Brain microvascular endothelial cell (primary cell): Measurements from ENCODE around the gene PLA2G6.

Source experiments
- DNase-seq: peaks from one replicate; pipeline ENCODE4 v3.0.0-alpha.2; 2020
- H3K27ac ChIP-seq: fragments of 250-450 bp; sonication (Bioruptor Pico); 2 replicates; pipeline ENCODE4 v1.5.1; 2020; ENCODE audit warnings: mild to moderate bottlenecking, moderate library complexity
- H3K27me3 ChIP-seq: fragments of 250-450 bp; sonication (Bioruptor Pico); replicated peaks from 2 replicates; pipeline ENCODE4 v1.5.1; 2020; ENCODE audit warnings: mild to moderate bottlenecking
- H3K36me3 ChIP-seq: fragments of 250-450 bp; sonication (Bioruptor Pico); replicated peaks from 2 replicates; pipeline ENCODE4 v1.5.1; 2020; ENCODE audit warnings: mild to moderate bottlenecking
- H3K4me3 ChIP-seq: 2 replicates; pipeline ENCODE4 v1.5.1; 2011; ENCODE audit warnings: low read depth, mild to moderate bottlenecking, control low read depth, low read length, moderate library complexity
- CTCF ChIP-seq: IDR thresholded peaks from 2 replicates; pipeline ENCODE4 v1.5.1; 2011; ENCODE audit warnings: low read depth, mild to moderate bottlenecking, moderate library complexity, low read length, control low read depth, inconsistent platforms; ENCODE audit errors: missing control alignments
- in situ Hi-C: cut with HindIII; loops from 2 replicates; pipeline ENCODE4 v1.10.0; 2017; ENCODE audit warnings: low sequenced_read_pairs, low pct_ligation_motif_present

PLA2G6 gene

GRCh38 chr22:38191055-38191454 is 9.4 kb upstream of the PLA2G6 start:
- H3K27me3 ChIP-seq = no peaks in the 10 kb centered on the region
- in situ Hi-C loops = no loop called here
- H3K4me3 ChIP-seq = no peak overlapping the region
- no peak overlapping the region for H3K27ac ChIP-seq
- no peaks in the 10 kb centered on the region for H3K36me3 ChIP-seq
- no peak for TF ChIP-seq CTCF
- no peak for DNase-seq

GRCh38 chr22:38190581-38190980 is 9.0 kb upstream of the PLA2G6 start:
- in situ Hi-C loops = no loop called here

DNA sequence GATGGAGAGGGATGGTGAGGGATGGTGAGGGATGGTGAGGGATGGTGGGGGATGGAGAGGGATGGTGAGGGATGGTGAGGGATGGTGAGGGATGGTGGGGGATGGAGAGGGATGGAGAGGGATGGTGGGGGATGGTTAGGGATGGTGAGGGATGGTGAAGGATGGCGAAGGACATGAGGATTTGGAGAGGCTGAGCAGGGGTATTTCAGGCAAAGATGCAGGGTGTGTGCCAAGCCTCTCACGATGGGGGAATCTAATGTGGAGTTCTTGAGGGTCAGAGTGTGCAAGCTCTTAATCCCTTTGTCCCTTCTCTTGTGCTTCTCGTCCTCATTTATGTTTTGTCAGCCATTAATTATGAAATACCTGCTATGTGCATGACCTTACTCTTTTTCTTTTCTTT is 7.5 kb upstream of the PLA2G6 start:
- no peak overlapping the region for H3K27ac ChIP-seq
- no peak for TF ChIP-seq CTCF
- no peak overlapping the region for H3K4me3 ChIP-seq
- DNase-seq = no peak
- no peaks in the 10 kb centered on the region for H3K36me3 ChIP-seq
- in situ Hi-C loops = no loop called here
- H3K27me3 ChIP-seq = no peaks in the 10 kb centered on the region

More at GRCh38 chr22:38190581-38190980, 9.0 kb upstream of the PLA2G6 start:
- no peak for TF ChIP-seq CTCF
- Histone ChIP-seq H3K4me3 (no peak overlapping the region), H3K36me3 (no peaks in the 10 kb centered on the region), H3K27ac (no peak overlapping the region), H3K27me3 (no peaks in the 10 kb centered on the region)
- no peak for DNase-seq

DNA sequence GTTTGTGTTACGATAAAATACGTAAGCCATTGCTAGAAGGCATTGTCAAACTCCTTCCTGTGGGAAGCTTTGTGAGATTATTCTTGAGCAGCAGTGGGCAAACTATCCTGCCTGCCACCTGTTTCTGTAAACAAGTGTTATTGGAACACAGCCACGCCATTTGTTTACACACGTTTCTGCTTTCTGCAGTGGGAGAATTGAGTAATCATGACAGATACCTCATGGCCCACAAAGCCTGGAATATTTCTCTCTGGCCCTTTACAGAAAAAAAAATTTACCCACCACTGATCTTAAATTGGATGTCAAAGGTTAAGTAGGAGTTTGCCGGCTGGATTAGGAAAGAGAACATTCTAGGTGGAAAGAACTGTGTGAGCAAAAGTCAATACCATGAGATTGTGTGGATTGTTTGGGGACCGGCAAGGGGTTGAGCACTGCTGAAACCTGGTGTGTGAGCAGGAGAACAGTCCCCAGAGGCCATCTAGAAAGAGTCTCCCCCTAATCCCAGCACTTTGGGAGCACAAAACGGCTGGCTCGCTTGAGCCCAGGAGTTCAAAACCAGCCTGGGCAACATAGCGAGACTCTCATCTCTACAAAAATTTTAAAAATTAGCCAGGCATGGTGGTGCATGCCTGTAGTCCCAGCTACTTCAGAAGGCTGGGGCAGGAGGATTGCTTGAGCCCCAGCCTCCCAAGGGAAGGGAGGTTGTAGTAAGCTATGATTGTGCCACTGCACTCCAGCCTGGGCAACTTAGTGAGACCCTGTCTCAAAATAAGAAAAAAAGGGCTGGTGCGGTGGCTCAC is 6.0 kb upstream of the PLA2G6 start:
- no peaks in the 10 kb centered on the region for H3K36me3 ChIP-seq
- H3K27ac ChIP-seq = no peak overlapping the region
- in situ Hi-C loops = no loop called here
- no peak overlapping the region for H3K4me3 ChIP-seq
- DNase-seq = no peak
- H3K27me3 ChIP-seq = no peaks in the 10 kb centered on the region
- TF ChIP-seq CTCF = no peak

- Histone ChIP-seq H3K27ac (no peak overlapping the region), H3K4me3 (no peak overlapping the region), H3K27me3 (no peaks in the 10 kb centered on the region), H3K36me3 (no peaks in the 10 kb centered on the region)
- no peak for TF ChIP-seq CTCF
- in situ Hi-C loops = no loop called here
- no peak for DNase-seq
These were observed 4.8 kb upstream of the PLA2G6 start for GRCh38 chr22:38186429-38186828.

DNA sequence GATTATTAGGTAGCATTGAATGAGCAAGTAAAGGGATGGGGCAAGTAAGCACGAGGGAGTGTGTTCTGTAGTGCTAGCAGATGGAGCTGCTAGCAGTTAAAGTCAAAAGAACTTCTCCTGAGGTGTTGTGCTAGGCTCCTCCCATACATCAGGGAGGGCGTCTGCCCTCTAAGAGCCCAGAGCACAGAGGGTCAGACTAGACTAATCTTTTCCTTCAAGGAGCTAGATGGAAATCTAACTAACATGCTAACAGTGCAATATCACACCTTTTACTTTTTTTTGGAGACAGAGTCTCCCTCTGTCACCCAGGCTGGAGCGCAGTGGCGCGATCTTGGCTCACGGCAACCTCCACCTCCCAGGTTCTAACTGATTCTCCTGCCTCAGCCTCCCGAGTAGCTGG is 3.2 kb upstream of the PLA2G6 start:
- in situ Hi-C loops = no loop called here
- no peak overlapping the region for H3K27ac ChIP-seq
- H3K36me3 ChIP-seq = no peaks in the 10 kb centered on the region
- H3K27me3 ChIP-seq = no peaks in the 10 kb centered on the region
- no peak for TF ChIP-seq CTCF
- no peak for DNase-seq
- H3K4me3 ChIP-seq = no peak overlapping the region
